Measurements from ENCODE around the gene PKHD1.

Gene PKHD1, protein sequence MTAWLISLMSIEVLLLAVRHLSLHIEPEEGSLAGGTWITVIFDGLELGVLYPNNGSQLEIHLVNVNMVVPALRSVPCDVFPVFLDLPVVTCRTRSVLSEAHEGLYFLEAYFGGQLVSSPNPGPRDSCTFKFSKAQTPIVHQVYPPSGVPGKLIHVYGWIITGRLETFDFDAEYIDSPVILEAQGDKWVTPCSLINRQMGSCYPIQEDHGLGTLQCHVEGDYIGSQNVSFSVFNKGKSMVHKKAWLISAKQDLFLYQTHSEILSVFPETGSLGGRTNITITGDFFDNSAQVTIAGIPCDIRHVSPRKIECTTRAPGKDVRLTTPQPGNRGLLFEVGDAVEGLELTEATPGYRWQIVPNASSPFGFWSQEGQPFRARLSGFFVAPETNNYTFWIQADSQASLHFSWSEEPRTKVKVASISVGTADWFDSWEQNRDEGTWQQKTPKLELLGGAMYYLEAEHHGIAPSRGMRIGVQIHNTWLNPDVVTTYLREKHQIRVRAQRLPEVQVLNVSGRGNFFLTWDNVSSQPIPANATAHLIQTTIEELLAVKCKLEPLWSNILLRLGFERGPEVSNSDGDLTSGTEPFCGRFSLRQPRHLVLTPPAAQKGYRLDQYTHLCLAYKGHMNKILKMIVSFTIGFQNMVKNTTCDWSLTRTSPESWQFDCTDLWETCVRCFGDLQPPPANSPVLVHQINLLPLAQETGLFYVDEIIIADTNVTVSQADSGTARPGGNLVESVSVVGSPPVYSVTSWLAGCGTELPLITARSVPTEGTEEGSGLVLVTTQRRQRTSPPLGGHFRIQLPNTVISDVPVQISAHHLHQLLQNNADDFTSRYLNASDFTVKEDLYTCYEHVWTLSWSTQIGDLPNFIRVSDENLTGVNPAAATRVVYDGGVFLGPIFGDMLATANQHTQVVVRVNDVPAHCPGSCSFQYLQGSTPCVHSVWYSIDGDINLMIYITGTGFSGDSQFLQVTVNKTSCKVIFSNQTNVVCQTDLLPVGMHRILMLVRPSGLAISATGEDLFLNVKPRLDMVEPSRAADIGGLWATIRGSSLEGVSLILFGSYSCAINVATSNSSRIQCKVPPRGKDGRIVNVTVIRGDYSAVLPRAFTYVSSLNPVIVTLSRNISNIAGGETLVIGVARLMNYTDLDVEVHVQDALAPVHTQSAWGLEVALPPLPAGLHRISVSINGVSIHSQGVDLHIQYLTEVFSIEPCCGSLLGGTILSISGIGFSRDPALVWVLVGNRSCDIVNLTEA (N-terminal part only)

DNA sequence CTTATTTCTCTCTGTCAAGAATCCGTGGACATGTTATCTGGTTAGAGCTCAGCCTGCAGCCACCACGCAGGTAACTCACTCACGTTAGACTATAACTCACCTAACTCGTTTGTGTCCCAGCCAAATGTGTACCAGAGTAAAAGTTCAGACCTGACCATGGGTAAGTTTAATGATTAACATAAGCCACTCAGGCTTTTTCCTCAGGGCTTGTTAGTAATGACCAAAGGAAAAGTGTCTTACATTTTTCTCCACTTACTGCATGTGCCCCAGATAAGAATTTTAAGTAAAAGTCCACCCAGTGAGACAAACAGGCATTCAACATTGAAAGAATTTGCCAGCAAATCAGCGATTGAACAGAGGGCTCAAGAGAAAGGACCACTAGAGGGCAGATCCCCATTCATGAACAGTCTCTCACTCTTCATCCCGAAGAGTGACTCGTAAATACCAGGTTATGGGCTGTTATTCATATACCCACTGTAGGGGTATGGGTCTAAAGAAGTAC lies at the start of gene PKHD1:
PKHD1 (minus strand) TSS at position 116 of the 502 bp plus-strand sequence. CDS start 2,680 bp downstream, outside the sequence.
- DNase-seq (ENCODE audit: low read depth in 3 of 3, low spot score in 1 of 3), result no peak

DNA sequence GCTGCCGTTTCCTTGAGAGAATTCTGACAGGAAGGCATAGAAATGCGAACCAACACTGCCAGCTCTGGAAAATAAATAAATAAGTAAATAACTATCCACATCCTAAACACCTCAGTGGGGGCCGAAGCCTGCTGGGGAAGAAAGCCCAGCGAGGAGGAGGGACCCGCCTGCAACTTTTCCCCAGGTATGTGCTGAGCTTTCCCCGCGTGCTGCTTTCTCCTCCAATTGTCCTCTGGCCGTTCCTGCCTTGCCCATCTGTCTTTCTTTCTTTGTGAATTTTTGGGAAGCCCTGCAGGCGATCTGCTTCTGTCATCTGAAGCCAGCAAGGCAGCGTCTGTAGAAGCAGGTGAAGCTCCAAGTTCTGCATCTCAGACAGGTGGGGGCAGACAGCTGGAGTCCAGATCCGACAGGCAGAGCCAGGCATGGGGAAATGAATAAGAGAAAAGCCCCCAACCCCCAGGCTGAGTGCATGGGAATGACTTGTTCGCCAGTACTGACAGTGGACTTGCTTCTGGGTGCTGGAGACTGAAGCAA lies 49.6 kb upstream of the PKHD1 start:
- DNase-seq (ENCODE audit: low read depth in 3 of 3, low spot score in 1 of 3), result no peak

DNA sequence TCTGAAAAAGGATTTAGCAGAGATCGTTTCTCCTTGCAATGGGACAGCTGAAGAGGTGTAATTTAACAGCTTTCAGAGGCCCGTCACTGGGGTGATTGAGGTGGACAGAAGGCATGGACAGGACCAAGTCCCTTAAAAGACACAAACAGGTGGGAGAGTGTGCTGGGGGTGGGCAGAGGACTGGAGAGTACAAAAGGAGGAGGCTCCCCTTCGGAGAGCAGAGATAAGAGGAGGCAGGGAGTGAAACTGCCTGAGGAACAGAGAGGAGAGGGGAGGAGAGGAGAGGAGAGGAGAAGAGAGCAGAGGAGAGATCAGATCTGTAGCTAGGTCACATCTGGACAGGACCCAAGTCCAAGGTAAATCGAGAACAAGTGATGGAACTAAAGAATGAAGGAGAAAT lies 48.6 kb upstream of the PKHD1 start:
- DNase-seq (ENCODE audit: low read depth in 3 of 3, low spot score in 1 of 3), result no peak

DNA sequence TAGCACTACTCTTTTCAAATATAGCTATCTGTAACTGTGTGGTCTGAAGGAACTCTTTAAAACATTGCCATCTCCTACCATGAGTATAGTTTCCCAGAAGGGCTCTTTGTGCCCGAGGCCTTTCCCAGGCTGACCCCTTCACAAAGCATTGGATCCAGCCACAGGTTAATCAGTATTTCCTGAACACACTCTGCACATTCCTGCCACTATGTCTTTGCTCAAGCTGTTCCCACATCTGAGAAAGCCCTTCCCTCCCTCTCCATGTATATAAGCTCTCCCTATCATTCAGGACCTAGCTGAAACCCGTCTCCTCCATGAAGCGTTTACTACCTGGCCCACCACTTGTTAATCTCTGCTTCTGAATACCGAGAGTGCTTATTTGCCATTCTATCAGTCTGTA lies 47.8 kb upstream of the PKHD1 start:
- no peak for DNase-seq (ENCODE audit: low read depth in 3 of 3, low spot score in 1 of 3)

DNA sequence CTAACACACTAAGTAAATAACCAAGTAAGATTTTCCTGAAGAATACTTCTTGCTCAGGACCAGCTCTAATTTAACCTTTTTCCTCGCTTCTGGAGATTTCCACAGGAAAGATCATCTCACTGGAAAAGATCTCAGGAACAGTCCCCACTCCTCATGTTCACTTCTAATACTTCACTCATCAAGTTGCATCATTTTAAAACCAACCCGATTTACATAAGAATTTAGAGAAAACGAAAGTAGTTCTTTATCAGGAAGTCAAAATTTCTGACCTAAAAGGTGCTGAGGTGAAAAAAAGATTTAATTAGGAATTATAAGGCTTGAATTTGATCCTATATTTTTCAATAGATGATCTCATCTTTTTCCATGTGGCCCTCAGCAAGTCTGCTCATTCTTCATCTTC lies 46.6 kb upstream of the PKHD1 start:
- DNase-seq (ENCODE audit: low read depth in 3 of 3, low spot score in 1 of 3), result no peak

DNA sequence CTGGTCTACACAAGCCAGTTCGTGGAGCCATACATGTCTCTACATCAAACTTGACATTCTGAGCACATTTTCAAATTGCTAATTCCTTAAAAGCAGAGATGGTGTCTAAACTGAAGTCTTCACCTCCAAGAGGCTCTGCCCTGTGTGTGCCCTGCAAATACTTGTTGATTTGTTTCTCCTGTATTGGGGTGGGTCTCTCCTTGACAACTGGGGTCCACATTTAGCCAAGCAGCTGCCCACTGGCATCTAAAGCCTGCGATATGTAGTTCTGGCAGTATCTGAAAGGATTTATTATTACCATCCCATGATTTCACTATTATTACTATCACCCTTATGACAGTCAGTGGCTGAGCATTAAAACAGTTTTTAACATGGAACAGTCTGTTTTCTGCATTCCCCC lies 45.9 kb upstream of the PKHD1 start:
- no peak for DNase-seq (ENCODE audit: low read depth in 3 of 3, low spot score in 1 of 3)

DNA sequence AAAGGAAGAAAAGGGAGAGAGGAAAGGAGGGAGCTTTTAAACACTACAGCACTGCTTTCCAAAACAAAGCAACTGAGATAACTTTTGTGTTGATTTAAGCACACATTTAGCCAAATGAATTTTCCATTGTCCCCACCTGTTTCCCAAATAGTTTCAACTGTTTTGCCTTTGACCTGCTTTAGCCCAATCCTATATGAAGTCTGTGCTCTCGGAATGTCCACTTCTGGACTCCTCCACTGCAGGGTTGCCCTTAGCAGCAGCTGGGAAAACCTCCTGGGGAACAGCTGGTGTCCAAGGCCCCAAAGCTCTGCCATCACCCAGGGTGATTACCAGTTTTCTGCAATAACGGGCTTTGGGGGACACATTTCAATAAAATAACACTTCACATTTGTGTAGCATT lies 44.9 kb upstream of the PKHD1 start:
- no peak for DNase-seq (ENCODE audit: low read depth in 3 of 3, low spot score in 1 of 3)

DNA sequence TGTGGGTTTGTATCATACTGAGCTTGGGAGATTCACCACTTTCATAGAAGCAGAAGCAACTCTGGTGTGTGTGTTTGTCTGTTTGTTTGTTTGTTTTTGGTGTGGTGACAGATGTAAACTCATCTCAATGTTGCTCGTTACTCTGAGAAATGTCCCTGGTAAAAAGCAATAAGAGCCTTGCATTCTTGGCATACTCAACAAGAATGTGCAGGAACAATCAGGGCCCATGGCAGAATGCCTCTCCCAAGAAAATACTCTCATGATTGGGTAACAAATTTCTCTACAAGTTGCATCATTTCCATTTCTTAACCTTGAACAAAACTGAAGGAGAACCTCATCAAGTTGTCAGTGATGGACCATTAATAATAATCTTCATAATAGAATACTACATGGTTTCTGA lies 43.0 kb upstream of the PKHD1 start:
- no peak for DNase-seq (ENCODE audit: low read depth in 3 of 3, low spot score in 1 of 3)

DNA sequence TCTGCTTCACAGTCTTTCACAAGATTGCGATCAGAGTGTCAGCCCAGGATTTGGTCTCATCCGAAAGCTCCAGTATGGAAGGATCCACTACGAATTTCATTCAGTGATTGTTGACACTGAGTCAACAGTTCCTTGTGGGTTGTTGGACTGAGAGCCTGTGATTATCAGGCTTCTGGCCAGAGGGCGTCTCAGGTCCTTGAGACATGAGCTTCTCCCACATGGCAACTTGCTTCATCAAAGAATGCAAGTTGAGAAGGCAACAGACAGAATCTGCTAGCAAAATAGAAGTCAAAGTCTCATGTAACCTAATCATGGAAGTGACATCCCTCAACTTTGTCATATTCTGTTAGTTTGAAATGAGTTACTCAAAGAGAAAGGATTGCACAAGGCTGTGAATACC lies 40.5 kb upstream of the PKHD1 start:
- no peak for DNase-seq (ENCODE audit: low read depth in 3 of 3, low spot score in 1 of 3)

DNA sequence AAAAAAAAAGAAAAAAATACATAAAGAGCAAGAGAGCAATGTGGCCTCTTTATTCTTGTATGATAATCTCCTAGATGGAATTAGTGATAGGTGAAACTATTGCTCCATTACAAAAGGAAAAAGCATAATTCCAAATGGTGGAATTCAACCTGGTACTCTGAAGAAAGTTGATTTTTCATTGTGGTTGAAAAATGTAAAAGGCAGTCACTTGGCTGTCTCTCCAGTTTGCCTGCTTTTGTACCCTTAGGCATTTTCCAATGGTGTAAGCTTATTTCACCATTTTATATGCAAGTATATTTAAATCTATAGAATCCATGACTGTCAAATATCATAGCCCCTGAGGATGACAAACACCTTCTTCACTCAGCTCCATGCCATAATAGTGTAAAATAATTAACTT lies 38.8 kb upstream of the PKHD1 start:
- no peak for DNase-seq (ENCODE audit: low read depth in 3 of 3, low spot score in 1 of 3)

DNA sequence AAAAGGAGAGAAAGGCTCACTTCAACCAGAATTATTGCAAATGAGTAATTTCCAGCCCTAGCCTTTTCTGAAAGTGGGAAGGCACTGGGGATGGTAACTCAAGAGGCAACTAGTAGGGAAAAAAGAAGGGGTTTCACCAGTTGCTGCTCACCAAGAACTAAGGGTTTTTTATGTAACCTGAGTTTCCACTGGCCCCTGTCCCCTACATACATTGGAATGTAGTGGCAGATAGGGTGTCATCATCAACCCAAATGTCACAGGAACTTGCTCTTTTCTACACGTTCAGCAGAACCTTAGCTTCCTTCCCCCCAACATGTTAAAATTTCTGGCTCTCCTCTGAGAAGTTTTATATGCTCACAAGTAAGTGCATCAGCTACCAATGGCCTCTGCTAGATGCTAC lies 38.2 kb upstream of the PKHD1 start:
- DNase-seq (ENCODE audit: low read depth in 3 of 3, low spot score in 1 of 3), result no peak

DNA sequence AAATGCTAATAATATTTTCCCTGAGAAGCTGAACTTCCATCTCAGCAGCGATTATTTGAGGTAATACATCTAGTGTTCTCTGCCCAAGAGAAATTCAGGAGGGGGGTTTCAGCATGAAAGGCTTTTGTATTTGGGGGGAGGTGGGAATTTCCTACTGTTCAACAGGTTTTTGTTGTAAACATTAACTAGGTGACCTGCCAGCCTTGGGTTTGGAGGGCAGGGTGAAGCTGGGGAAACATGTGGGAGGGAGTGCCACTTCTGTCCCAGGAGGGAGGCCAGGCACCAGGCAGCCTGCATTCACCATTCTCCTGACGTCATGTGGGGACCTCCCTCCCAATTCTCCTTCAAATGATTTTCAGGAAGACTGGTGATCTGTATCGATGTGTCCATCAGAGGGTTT lies 37.7 kb upstream of the PKHD1 start:
- no peak for DNase-seq (ENCODE audit: low read depth in 3 of 3, low spot score in 1 of 3)

DNA sequence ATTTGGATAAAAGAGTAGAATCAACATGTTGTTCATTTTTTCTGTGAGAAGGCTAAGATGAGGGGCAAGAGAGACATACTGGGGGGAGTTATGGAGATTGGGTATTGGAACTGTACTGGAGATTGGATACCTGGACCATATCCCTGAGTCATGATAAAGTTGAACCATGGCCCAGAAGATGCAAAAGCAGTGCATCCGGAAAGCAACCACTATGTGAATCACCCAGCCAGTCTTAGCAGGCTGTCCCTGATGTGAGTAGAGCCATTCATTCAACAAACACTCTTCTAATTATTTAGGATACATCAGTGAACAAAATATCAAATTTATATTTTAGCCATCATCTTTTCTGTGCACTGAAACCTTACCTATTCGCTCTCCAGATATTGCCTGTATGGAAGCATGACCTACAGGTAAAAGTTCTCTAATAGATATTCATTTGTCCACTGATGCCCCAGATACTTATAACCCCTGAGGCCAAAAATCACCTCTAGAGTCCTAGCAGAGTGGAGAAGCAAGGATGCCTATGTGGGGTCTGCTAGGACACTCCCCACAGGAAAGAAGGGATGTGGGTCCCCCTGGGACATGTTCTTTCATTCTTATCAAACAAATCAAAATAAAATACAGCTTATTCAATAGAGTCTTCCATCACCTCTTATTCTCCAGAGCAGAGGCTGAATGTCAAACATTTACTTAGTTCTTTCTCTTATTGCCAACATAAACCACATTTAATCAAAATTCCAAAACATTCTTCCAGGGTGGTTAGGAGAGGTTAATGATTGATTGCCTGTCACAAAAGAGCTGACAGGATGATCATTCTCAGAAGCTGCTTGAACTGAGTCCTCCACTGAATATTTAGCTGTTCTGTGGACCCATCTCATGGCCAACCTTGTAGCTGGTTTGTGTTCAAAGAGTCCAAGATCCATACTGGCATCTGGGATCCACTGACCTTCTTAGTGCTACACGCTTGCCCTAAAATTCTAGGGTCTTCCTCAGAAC lies 37.0 kb upstream of the PKHD1 start:
- no peak for DNase-seq (ENCODE audit: low read depth in 3 of 3, low spot score in 1 of 3)

DNA sequence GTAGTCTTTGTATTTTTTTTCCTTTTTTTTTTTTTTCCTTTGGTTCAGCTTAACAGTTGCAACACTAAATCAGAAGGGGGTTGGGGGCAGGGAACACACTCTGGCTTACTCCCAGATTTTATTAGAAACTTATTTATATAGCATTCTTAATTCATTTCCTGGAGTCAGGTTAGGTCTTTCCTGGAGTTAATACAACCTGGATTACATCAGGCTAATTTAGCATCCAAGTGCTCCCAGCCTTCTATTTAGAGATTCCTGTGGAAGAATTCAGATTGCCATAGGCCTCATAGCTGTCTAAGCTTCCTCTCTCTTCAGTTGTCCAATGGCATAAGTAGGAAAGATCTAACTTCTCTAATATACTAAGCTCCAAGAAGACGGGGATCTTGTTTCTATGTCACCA lies 35.8 kb upstream of the PKHD1 start:
- no peak for DNase-seq (ENCODE audit: low read depth in 3 of 3, low spot score in 1 of 3)

DNA sequence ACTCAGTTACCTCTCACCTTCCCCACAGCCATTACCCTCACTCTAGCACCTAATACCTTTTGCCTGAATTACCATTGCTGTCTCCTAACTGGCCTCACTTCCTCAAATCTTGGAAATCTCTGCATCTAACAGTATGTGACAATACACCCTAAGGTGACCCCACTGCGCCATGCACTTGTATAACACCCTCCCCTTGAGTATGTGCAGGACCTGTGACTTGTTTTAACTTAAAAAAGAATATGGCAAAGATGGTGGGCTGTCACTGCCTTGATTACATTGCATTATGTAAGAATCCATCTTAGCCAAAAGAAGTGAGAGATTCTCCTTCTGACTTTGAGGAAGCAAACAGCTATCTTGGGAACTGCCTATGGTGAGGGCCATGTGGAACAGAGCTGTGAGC lies 29.9 kb upstream of the PKHD1 start:
- DNase-seq (ENCODE audit: low read depth in 3 of 3, low spot score in 1 of 3), result no peak

DNA sequence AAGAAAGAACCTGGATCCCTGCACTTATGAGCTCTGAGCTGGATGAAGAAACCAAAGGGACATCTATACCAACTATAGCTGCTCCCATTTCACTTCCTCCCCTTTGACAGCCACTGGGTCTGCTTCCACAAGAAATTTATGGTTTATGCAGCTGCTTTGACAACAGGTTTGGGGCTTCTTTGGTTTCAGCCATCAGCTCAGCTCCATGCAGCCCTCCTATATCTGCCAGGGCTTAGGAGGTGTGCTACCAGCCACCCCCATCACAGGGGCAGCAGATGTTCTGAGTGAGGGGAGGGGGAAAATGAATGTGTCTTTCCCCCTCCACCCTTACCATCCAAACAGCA lies 29.2 kb upstream of the PKHD1 start:
- DNase-seq (ENCODE audit: low read depth in 3 of 3, low spot score in 1 of 3), result no peak

DNA sequence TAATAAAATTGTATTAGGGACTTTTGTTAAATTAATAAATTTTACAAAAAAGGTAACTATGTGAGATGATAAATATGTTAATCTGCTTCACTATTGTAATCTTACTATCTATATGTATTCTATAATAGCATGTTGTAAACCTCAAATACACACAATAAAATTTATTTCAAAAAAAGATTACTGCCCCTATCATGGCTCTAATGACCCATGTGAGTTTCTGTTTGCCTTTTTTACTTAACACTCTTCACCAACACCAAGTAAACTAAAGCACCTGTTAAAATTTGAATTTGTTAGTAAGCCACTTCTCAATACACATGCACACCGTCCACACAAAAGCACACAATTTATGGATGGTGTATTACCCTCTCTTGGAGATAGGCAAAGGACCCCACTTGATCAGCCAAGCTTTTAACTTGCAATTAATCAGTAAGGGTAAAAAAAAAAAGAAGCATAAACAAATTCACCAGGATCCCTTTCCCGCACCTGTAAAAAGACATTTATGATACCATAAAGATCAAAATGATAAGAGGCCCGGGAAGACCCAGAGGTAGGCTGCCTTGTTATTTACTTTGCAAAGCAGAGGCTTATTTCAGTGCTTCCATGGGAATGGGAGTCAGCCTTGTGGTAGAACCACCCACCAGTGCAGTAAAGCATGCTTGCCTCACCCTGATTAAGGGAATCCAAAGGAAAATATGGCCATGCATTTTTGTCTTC lies 28.6 kb upstream of the PKHD1 start:
- DNase-seq (ENCODE audit: low read depth in 3 of 3, low spot score in 1 of 3), result no peak

DNA sequence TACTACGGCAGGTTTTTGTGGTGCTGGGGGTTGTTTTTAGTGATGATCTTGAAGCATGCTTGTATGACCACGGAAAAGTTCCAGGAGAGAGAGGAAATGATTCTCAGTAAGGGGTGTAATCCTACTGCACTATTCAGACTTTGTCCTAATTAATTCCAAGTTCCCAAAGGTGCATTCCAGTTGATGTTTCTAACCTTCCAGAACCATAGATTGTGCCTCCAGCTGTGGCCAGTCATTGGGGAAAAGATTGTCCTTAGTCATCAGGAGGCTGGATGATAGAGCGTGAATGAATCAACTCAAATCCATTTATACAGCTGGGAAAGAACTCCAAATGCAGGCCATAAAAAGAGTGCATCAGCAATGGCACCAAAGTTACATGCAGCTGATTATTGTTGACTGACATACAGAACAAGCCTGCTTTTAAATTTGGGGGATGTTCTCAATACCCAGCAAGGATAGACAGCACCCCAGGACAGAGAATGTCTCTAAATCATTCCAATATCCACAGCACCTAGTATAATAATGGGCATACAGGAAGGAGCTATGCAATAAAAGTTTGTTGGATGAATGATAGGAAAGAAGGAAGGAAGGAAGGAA lies 27.8 kb upstream of the PKHD1 start:
- DNase-seq (ENCODE audit: low read depth in 3 of 3, low spot score in 1 of 3), result no peak

DNA sequence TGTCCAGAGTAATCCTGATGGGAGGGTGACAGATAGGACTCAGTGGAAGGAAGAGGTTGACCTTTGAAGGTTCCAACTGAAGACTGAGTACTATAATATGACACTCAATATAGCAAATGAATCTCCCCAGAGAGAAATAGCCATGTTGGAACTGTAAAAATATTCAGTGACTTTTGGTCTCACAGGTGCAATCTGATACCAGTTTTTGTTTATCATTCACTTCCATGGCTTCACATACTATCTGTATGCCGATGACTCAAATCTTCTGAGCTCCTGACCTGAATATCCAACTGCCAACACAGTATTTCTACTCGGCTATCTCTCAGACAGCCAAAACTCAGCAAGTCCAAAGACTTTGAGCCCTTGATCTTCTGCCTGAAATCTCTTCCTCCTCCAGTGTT lies 21.8 kb upstream of the PKHD1 start:
- no peak for DNase-seq (ENCODE audit: low read depth in 3 of 3, low spot score in 1 of 3)
